Upper lobe of left lung (tissue), 4 donors: ENCODE results near the gene ULBP3.

ENCODE experiments used
- CTCF ChIP-seq, 6 experiments: fragments of 450-650 bp in 4 of 6; fragments of 200-600 bp in 2 of 6; sonication (generic) in 2 of 6; IDR thresholded peaks; one replicate each; pipeline ENCODE4 v1.5.1; 2016 to 2019; ENCODE audit warnings: antibody characterized with exemption in 6 of 6
- EP300 ChIP-seq, 4 donors: sonication (generic); formaldehyde crosslinking; IDR thresholded peaks; one replicate each; pipeline ENCODE4 v1.5.1; 2017; ENCODE audit warnings: antibody characterized with exemption in 4 of 4, control low read depth in 2 of 4
- POLR2A ChIP-seq, 4 donors: fragments of 450-650 bp; IDR thresholded peaks; one replicate each; pipeline ENCODE4 v1.5.1; 2016 to 2017; ENCODE audit warnings: antibody characterized with exemption in 4 of 4, mild to moderate bottlenecking in 2 of 4
- POLR2AphosphoS5 ChIP-seq, 2 donors: sonication (generic); formaldehyde crosslinking; IDR thresholded peaks; one replicate each; pipeline ENCODE4 v1.5.1; 2017; ENCODE audit warnings: antibody characterized with exemption in 2 of 2

- TF ChIP-seq POLR2A (IDR thresholded peaks at IDR 0.05), result no peak
- TF ChIP-seq POLR2AphosphoS5 (IDR thresholded peaks at IDR 0.05), result no peak
- TF ChIP-seq CTCF (IDR thresholded peaks at IDR 0.05), result no peak
- TF ChIP-seq EP300 (IDR thresholded peaks at IDR 0.05), result no peak
These were observed 18.4 kb upstream of the ULBP3 start for GRCh38 chr6:150087336-150087735.
